ENCODE measurements around the gene OR2V2.

GRCh38 chr5:181207214-181207959 lies 60.0 kb downstream of the OR2V2 start:
- TF ChIP-seq CTCF (IDR thresholded peaks at IDR 0.05) = no peak
- no peak for TF ChIP-seq POLR2A (IDR thresholded peaks at IDR 0.05)
